Measurements from ENCODE around the gene RAD51AP1.

DNA sequence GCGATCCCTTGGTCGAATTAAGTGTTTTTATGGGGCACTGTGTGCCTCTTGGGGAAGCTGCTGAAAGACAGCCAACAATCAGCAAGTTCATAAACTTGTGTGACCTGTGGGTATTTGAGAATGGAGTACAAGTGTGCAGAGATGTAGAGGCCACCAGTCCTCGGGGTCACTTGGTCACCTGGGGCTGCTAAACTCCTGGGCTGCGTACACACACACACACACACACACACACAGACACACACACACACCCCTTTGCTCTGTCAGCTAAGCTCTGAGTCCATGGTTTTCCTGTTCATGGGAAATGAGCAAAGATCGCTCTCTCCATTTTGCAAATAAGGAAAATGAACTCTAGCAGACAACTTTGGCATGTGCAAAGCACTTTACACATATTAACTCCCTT, 47.8 kb downstream of the RAD51AP1 start:
- TF ChIP-seq, protein P1, sequence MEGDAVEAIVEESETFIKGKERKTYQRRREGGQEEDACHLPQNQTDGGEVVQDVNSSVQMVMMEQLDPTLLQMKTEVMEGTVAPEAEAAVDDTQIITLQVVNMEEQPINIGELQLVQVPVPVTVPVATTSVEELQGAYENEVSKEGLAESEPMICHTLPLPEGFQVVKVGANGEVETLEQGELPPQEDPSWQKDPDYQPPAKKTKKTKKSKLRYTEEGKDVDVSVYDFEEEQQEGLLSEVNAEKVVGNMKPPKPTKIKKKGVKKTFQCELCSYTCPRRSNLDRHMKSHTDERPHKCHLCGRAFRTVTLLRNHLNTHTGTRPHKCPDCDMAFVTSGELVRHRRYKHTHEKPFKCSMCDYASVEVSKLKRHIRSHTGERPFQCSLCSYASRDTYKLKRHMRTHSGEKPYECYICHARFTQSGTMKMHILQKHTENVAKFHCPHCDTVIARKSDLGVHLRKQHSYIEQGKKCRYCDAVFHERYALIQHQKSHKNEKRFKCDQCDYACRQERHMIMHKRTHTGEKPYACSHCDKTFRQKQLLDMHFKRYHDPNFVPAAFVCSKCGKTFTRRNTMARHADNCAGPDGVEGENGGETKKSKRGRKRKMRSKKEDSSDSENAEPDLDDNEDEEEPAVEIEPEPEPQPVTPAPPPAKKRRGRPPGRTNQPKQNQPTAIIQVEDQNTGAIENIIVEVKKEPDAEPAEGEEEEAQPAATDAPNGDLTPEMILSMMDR (IDR thresholded peaks at IDR 0.05): no peak
- TF ChIP-seq POLR2A (IDR thresholded peaks at IDR 0.05): no peak

Measured in body of pancreas (tissue), 4 donors.